Gastrocnemius medialis (tissue), 4 donors: Measurements from ENCODE around the gene EFNA1. TPM values are rescaled to one million over a fixed set of nuclear protein-coding genes. Genes with fewer than 3 reads are reported as not detected.
A peak's percentile ranks its signal among the peaks of the same experiment; 100 is the strongest.

Experiments used
- ATAC-seq, 2 donors: fragments of 150-250 bp; one replicate each; pipeline ENCODE4 v1.9.1; 2016
- DNase-seq, 2 donors: peaks; one replicate each; pipeline ENCODE4 v3.0.0-alpha.2; 2019
- H3K27ac ChIP-seq, 4 donors: fragments of 200-600 bp; sonication (generic); 1 replicate in 1 of 4; 2 replicates in 3 of 4; pipeline ENCODE4 v1.5.1; 2016 to 2018; ENCODE audit warnings: mild to moderate bottlenecking in 2 of 4, moderate library complexity in 1 of 4
- H3K27me3 ChIP-seq, 3 donors: fragments of 200-600 bp; sonication (generic) in 2 of 3; 1 replicate in 1 of 3; 2 replicates in 2 of 3; pipeline versions ENCODE4 v1.5.1 to v1.6.0; 2016 to 2019; ENCODE audit warnings: mild to moderate bottlenecking in 1 of 3, moderate library complexity in 1 of 3
- H3K36me3 ChIP-seq, 2 donors: fragments of 200-600 bp; sonication (generic) in 1 of 2; one replicate each; pipeline ENCODE4 v1.5.1; 2017 to 2018
- H3K4me1 ChIP-seq, 2 donors: fragments of 200-600 bp; sonication (generic) in 1 of 2; one replicate each; pipeline ENCODE4 v1.5.1; 2016 to 2017; ENCODE audit warnings: mild to moderate bottlenecking in 2 of 2
- H3K4me3 ChIP-seq, 4 donors: fragments of 200-600 bp; sonication (generic) in 3 of 4; 1 replicate in 1 of 4; 2 replicates in 3 of 4; pipeline ENCODE4 v1.5.1; 2016 to 2019; ENCODE audit warnings: mild to moderate bottlenecking in 2 of 4
- H3K9me3 ChIP-seq, 3 donors: fragments of 200-600 bp; sonication (generic) in 2 of 3; 1 replicate in 1 of 3; 2 replicates in 2 of 3; pipeline ENCODE4 v1.5.1; 2016 to 2019
- CTCF ChIP-seq, 5 experiments: fragments of 450-650 bp in 3 of 5; fragments of 200-600 bp in 2 of 5; sonication (generic) in 2 of 5; IDR thresholded peaks in 4 of 5; conservative IDR thresholded peaks in 1 of 5; 1 replicate in 4 of 5; 2 replicates in 1 of 5; pipeline ENCODE4 v1.5.1; 2016 to 2019; ENCODE audit warnings: antibody characterized with exemption in 5 of 5, mild to moderate bottlenecking in 3 of 5, moderate library complexity in 3 of 5
- POLR2A ChIP-seq, 2 donors: fragments of 450-650 bp; IDR thresholded peaks; one replicate each; pipeline ENCODE4 v1.6.1; 2017; ENCODE audit warnings: antibody characterized with exemption in 2 of 2, mild to moderate bottlenecking in 2 of 2, moderate library complexity in 2 of 2
- in situ Hi-C, 4 donors: fragments of 200-750 bp; cut with MboI; loops; one replicate each; pipeline versions ENCODE4 v1.15.0 to v1.8.0; 2017; ENCODE audit warnings: low sequenced_read_pairs in 4 of 4
- intact Hi-C: fragments of 100-400 bp; cut with DNase I; formaldehyde crosslinking; loops from one replicate; pipeline ENCODE4 v1.15.1; 2023; ENCODE audit warnings: low total_unique reads
- total RNA-seq, 4 donors: library from RNA; depleted of rRNA; stranded (reverse); fragments of >200 nt; gene quantifications; one replicate each; pipeline versions ENCODE4 v1.1.0 to v1.2.3, GENCODE V29; 2016

EFNA1 gene
- total RNA-seq, 4 donors from 2014 or later: 12.6 to 35.1 (median 14.4) TPM

DNA sequence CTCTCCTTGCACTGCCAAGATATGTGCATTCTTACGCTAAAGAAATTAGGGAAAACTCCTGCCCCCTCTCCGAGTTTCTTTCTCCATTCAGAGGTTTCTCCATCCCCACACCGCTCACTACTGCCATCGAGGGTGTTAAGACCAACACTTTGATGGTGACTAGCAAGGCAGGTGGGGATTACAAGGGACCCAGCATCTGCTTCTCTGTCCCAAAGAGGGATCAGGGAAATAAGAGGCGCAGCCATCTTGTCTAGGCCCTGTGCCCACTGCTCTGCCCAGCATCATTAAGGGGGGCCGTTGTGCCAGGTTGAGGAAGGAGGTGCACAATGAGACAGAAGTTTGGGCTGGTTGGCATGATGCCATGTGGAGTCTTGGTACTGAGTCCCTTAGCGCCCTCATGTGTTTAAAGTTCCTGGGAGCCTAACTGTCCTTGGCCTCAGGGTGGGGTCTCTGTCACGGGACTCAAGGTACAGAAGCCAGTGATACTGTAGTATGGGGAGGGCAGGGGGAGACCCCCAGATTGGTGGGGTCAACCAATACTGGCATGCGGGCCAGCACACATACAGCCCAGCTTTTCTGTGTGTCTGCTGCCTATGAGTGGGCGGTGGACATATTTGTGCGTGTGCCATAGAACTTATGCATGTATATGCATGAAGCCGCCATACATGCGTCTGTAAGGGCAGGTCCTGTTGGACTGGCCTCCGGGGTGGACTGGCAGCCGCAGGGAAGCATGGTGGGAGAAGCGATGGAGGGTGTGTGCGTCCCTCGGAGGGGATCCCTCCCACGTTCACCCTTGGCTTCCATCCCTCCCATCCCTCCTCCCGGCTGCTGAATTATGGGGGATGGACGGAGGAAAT lies 43.6 kb upstream of the EFNA1 start:
- DNase-seq (peak in 1 of 2 donors; percentile 29), ATAC-seq (no peak)
- Histone ChIP-seq H3K27me3 (peaks cover 49 to 54% (median 51%) of the 10 kb centered on the region in 3 donors), H3K36me3 (no peaks in the 10 kb centered on the region), H3K4me3 (peak overlapping the region in 3 of 4 donors; percentile 57 to 85 (median 72)), H3K27ac (peak overlapping the region in 1 of 4 donors; percentile 87), H3K9me3 (no peaks in the 10 kb centered on the region), H3K4me1 (peaks cover 40 to 52% of the 10 kb centered on the region in 2 donors)
- intact Hi-C loops (loop anchor here (2.0 kb wide), 1 partner anchor 67 kb away; no protein-coding TSS in a partner anchor), in situ Hi-C loops (no loop called here)
- TF ChIP-seq CTCF (IDR thresholded peaks at IDR 0.05 in 4 of 5, conservative IDR thresholded peaks at IDR 0.05 in 1 of 5) (no peak), POLR2A (IDR thresholded peaks at IDR 0.05) (no peak)

- intact Hi-C loops (loop anchor here (1.0 to 5.0 kb wide), 6 partner anchors 22 to 608 kb away; partner anchors contain the start of genes CKS1B, EFNA4 and SHC1), in situ Hi-C loops (no loop called here)
- H3K9me3 ChIP-seq: no peaks in the 10 kb centered on the region
- H3K36me3 ChIP-seq: no peaks in the 10 kb centered on the region
- DNase-seq (peak; percentile 83 to 89), ATAC-seq (peak; percentile 87 to 89)
- TF ChIP-seq POLR2A (IDR thresholded peaks at IDR 0.05): peak; percentile 50 to 87
- TF ChIP-seq CTCF (IDR thresholded peaks at IDR 0.05 in 4 of 5, conservative IDR thresholded peaks at IDR 0.05 in 1 of 5): peak; percentile 90 to 97 (median 95)
- H3K27me3 ChIP-seq: peaks cover 40 to 45% (median 44%) of the 10 kb centered on the region in 3 donors
- peak overlapping the region; percentile 87 to 95 (median 89) for H3K27ac ChIP-seq
- peaks cover 32 to 43% of the 10 kb centered on the region in 2 donors for H3K4me1 ChIP-seq
- H3K4me3 ChIP-seq: peak overlapping the region; percentile 57 to 85 (median 72)
These were observed 42.8 kb upstream of the EFNA1 start for GRCh38 chr1:155084722-155085503.

DNA sequence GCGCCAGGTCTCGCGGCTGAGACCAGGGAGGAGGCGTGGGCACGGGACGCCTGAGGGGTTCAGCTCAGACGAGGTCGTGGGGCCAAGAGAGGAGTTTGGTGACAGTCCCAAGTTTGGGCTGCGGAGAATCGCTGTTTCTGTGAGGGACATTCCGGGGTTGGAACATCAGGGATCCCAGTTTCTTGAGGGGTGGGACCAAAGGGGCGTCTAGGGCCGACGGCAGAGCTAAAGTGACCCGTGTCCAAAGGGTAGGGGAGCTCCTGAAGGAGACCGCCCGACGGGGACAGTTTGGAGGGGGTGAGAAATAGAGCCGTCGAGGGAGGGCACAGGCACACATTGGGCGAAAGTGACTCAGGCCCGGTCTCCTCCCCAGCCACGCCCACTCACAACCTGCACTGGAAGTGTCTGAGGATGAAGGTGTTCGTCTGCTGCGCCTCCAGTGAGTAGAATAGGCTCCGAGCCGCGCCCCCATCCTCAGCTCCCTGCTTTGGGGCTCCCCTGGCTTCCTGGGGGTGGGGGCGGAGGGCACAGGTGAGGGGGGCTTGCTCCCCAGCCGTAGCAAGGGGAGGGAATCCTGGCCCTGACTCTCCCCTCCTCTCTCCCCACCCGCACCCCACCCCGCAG lies 42.1 kb upstream of the EFNA1 start:
- ATAC-seq (peak; percentile 51 to 53), DNase-seq (peak in 1 of 2 donors; percentile 72)
- in situ Hi-C loops: no loop called here
- Histone ChIP-seq H3K27ac (peak overlapping the region; percentile 87 to 95 (median 89)), H3K36me3 (no peaks in the 10 kb centered on the region), H3K4me3 (peak overlapping the region; percentile 57 to 85 (median 72)), H3K27me3 (peaks cover 33 to 38% (median 37%) of the 10 kb centered on the region in 3 donors), H3K4me1 (peaks cover 25 to 36% of the 10 kb centered on the region in 2 donors), H3K9me3 (no peaks in the 10 kb centered on the region)
- TF ChIP-seq POLR2A (IDR thresholded peaks at IDR 0.05) (no peak), CTCF (IDR thresholded peaks at IDR 0.05 in 4 of 5, conservative IDR thresholded peaks at IDR 0.05 in 1 of 5) (no peak)
- intact Hi-C loops: loop anchor here (1.0 to 5.0 kb wide), 6 partner anchors 22 to 608 kb away; partner anchors contain the start of genes CKS1B, EFNA4 and SHC1

DNA sequence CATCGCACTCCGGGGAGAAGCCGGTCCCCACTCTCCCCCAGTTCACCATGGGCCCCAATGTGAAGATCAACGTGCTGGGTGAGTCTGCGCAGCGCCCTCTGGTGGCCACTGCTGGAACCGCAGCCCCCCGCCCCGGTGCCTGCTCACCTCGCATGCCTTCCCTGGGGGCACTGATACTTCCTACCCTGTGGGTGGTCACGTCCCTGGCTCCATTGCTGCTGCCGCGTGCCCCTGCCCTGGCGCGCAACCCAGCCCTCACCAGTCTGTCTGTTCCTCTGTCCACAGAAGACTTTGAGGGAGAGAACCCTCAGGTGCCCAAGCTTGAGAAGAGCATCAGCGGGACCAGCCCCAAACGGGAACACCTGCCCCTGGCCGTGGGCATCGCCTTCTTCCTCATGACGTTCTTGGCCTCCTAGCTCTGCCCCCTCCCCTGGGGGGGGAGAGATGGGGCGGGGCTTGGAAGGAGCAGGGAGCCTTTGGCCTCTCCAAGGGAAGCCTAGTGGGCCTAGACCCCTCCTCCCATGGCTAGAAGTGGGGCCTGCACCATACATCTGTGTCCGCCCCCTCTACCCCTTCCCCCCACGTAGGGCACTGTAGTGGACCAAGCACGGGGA lies 41.4 kb upstream of the EFNA1 start:
- peaks cover 19 to 32% of the 10 kb centered on the region in 2 donors for H3K4me1 ChIP-seq
- H3K27me3 ChIP-seq: peaks cover 27 to 32% (median 31%) of the 10 kb centered on the region in 3 donors
- no peaks in the 10 kb centered on the region for H3K9me3 ChIP-seq
- ATAC-seq (peak in 1 of 2 donors; percentile 22), DNase-seq (peak in 1 of 2 donors; percentile 63)
- peak overlapping the region in 3 of 4 donors; percentile 71 to 85 (median 72) for H3K4me3 ChIP-seq
- H3K27ac ChIP-seq: peak overlapping the region in 1 of 4 donors; percentile 91
- intact Hi-C loops (loop anchor here (5.0 kb wide), 3 partner anchors 114 to 609 kb away; partner anchors contain the start of genes CKS1B and SHC1), in situ Hi-C loops (no loop called here)
- peak; percentile 76 to 100 (median 98) for TF ChIP-seq CTCF (IDR thresholded peaks at IDR 0.05 in 4 of 5, conservative IDR thresholded peaks at IDR 0.05 in 1 of 5)
- no peak for TF ChIP-seq POLR2A (IDR thresholded peaks at IDR 0.05)
- H3K36me3 ChIP-seq: no peaks in the 10 kb centered on the region
